ENCODE data around the gene BAG1.

- TF ChIP-seq, protein P1, sequence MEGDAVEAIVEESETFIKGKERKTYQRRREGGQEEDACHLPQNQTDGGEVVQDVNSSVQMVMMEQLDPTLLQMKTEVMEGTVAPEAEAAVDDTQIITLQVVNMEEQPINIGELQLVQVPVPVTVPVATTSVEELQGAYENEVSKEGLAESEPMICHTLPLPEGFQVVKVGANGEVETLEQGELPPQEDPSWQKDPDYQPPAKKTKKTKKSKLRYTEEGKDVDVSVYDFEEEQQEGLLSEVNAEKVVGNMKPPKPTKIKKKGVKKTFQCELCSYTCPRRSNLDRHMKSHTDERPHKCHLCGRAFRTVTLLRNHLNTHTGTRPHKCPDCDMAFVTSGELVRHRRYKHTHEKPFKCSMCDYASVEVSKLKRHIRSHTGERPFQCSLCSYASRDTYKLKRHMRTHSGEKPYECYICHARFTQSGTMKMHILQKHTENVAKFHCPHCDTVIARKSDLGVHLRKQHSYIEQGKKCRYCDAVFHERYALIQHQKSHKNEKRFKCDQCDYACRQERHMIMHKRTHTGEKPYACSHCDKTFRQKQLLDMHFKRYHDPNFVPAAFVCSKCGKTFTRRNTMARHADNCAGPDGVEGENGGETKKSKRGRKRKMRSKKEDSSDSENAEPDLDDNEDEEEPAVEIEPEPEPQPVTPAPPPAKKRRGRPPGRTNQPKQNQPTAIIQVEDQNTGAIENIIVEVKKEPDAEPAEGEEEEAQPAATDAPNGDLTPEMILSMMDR (IDR thresholded peaks at IDR 0.05; ENCODE audit: low read depth, low read length, poor library complexity, severe bottlenecking) = no peak
- TF ChIP-seq EZH2phosphoT487 (IDR thresholded peaks at IDR 0.05; ENCODE audit: borderline replicate concordance, low read length) = no peak
These were observed 8.3 kb downstream of the BAG1 start for GRCh38 chr9:33256236-33256635.
